SK-N-SH treated with all-trans-retinoic acid at 6 μM for 48 hours (cell line): Measurements from ENCODE around the gene ANAPC2.

ENCODE experiments used
- ATAC-seq: fragments of 200-7000 bp; cut with Tn5 transposase; 3 replicates; pipeline ENCODE4 v1.9.1; 2020; ENCODE audit warnings: mild to moderate bottlenecking, moderate library complexity
- ARNTL ChIP-seq: fragments of 450-650 bp; formaldehyde crosslinking; IDR thresholded peaks from 2 replicates; pipeline ENCODE4 v1.5.0; 2020; ENCODE audit warnings: low read depth, mild to moderate bottlenecking, moderate library complexity, borderline replicate concordance
- CSDC2 ChIP-seq: fragments of 250-450 bp; sonication (Bioruptor Pico); IDR thresholded peaks from 2 replicates; pipeline ENCODE4 v1.5.0; 2020; ENCODE audit warnings: mild to moderate bottlenecking, moderate library complexity
- ESRRG ChIP-seq: fragments of 250-450 bp; sonication (Bioruptor Pico); IDR thresholded peaks from 2 replicates; pipeline ENCODE4 v1.6.1; 2021; ENCODE audit warnings: mild to moderate bottlenecking
- GLIS3 ChIP-seq: fragments of 250-450 bp; sonication (Bioruptor Pico); IDR thresholded peaks from 2 replicates; pipeline ENCODE4 v1.5.0; 2020; ENCODE audit warnings: mild to moderate bottlenecking, moderate library complexity
- ISL1 ChIP-seq: fragments of 250-450 bp; sonication (Bioruptor Pico); IDR thresholded peaks from 2 replicates; pipeline ENCODE4 v2.1.2; 2022; ENCODE audit warnings: mild to moderate bottlenecking, moderate library complexity
- OSR1 ChIP-seq: fragments of 250-450 bp; sonication (Bioruptor Pico); IDR thresholded peaks from 2 replicates; pipeline ENCODE4 v1.8.0; 2022; ENCODE audit warnings: moderate library complexity, mild to moderate bottlenecking, inconsistent platforms
- PATZ1 ChIP-seq: fragments of 250-450 bp; sonication (Bioruptor Pico); IDR thresholded peaks from 2 replicates; pipeline ENCODE4 v1.8.0; 2020; ENCODE audit warnings: mild to moderate bottlenecking, moderate library complexity, borderline replicate concordance
- POU6F1 ChIP-seq: fragments of 250-450 bp; sonication (Bioruptor Pico); IDR thresholded peaks from 2 replicates; pipeline ENCODE4 v1.8.0; 2021; ENCODE audit warnings: low read depth, mild to moderate bottlenecking, moderate library complexity, borderline replicate concordance
- PPARA ChIP-seq: fragments of 250-450 bp; sonication (Bioruptor Pico); IDR thresholded peaks from 2 replicates; pipeline ENCODE4 v1.5.0; 2020; ENCODE audit warnings: mild to moderate bottlenecking, borderline replicate concordance
- RARB ChIP-seq: fragments of 250-450 bp; sonication (Bioruptor Pico); IDR thresholded peaks from 2 replicates; pipeline ENCODE4 v1.8.0; 2021; ENCODE audit warnings: mild to moderate bottlenecking, moderate library complexity
- SNAI2 ChIP-seq: fragments of 250-450 bp; sonication (Bioruptor Pico); IDR thresholded peaks from 2 replicates; pipeline ENCODE4 v1.5.0; 2020; ENCODE audit warnings: mild to moderate bottlenecking, moderate library complexity
- TCF4 ChIP-seq: fragments of 250-450 bp; sonication (Bioruptor Pico); IDR thresholded peaks from 2 replicates; pipeline ENCODE4 v1.8.0; 2021; ENCODE audit warnings: mild to moderate bottlenecking, moderate library complexity, borderline replicate concordance
- TOX ChIP-seq: fragments of 250-450 bp; sonication (Bioruptor Pico); IDR thresholded peaks from 2 replicates; pipeline ENCODE4 v1.8.0; 2021; ENCODE audit warnings: mild to moderate bottlenecking, moderate library complexity, borderline replicate concordance
- TSHZ2 ChIP-seq: fragments of 250-450 bp; sonication (Bioruptor Pico); IDR thresholded peaks from 2 replicates; pipeline ENCODE4 v1.5.0; 2020; ENCODE audit warnings: mild to moderate bottlenecking, moderate library complexity
- ZFP3 ChIP-seq: fragments of 250-450 bp; sonication (Bioruptor Pico); IDR thresholded peaks from 2 replicates; pipeline ENCODE4 v1.5.0; 2020; ENCODE audit warnings: mild to moderate bottlenecking, moderate library complexity
- ZFP30 ChIP-seq: fragments of 450-650 bp; formaldehyde crosslinking; IDR thresholded peaks from 2 replicates; pipeline ENCODE4 v1.5.0; 2022; ENCODE audit warnings: mild to moderate bottlenecking, moderate library complexity
- ZNF565 ChIP-seq: fragments of 450-650 bp; formaldehyde crosslinking; conservative IDR thresholded peaks from 2 replicates; pipeline ENCODE4 v1.5.0; 2020; ENCODE audit warnings: low read depth, mild to moderate bottlenecking, moderate library complexity
- ZNF70 ChIP-seq: fragments of 450-650 bp; formaldehyde crosslinking; IDR thresholded peaks from 2 replicates; pipeline ENCODE4 v1.5.0; 2020; ENCODE audit warnings: mild to moderate bottlenecking, moderate library complexity
- ZNF8 ChIP-seq: fragments of 450-650 bp; formaldehyde crosslinking; IDR thresholded peaks from 2 replicates; pipeline ENCODE4 v1.5.0; 2020; ENCODE audit warnings: mild to moderate bottlenecking, moderate library complexity
- TF ChIP-seq, protein P1 (sequence below): fragments of 250-450 bp; sonication (Bioruptor Pico); IDR thresholded peaks from 2 replicates; pipeline ENCODE4 v1.5.1; 2021; ENCODE audit warnings: mild to moderate bottlenecking, moderate library complexity
- TF ChIP-seq, protein P2 (sequence below): fragments of 250-450 bp; sonication (Bioruptor Pico); IDR thresholded peaks from 2 replicates; pipeline ENCODE4 v1.5.1; 2020; ENCODE audit warnings: low read depth, mild to moderate bottlenecking, moderate library complexity

ANAPC2 gene

GRCh38 chr9:137160716-137161557 lies 27.4 kb downstream of the ANAPC2 start:
- no peak for TF ChIP-seq ZNF565 (CRISPR knock-in tag)
- TF ChIP-seq SNAI2 (CRISPR knock-in tag) = no peak
- TF ChIP-seq PPARA (CRISPR knock-in tag) = no peak
- no peak for TF ChIP-seq TCF4 (CRISPR knock-in tag)
- no peak for TF ChIP-seq CSDC2 (CRISPR knock-in tag)
- TF ChIP-seq, protein P1, sequence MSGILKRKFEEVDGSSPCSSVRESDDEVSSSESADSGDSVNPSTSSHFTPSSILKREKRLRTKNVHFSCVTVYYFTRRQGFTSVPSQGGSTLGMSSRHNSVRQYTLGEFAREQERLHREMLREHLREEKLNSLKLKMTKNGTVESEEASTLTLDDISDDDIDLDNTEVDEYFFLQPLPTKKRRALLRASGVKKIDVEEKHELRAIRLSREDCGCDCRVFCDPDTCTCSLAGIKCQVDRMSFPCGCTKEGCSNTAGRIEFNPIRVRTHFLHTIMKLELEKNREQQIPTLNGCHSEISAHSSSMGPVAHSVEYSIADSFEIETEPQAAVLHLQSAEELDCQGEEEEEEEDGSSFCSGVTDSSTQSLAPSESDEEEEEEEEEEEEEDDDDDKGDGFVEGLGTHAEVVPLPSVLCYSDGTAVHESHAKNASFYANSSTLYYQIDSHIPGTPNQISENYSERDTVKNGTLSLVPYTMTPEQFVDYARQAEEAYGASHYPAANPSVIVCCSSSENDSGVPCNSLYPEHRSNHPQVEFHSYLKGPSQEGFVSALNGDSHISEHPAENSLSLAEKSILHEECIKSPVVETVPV (CRISPR knock-in tag) = no peak
- no peak for TF ChIP-seq TSHZ2 (CRISPR knock-in tag)
- TF ChIP-seq RARB (CRISPR knock-in tag) = no peak
- no peak for TF ChIP-seq ARNTL (CRISPR knock-in tag)
- TF ChIP-seq, protein P2, sequence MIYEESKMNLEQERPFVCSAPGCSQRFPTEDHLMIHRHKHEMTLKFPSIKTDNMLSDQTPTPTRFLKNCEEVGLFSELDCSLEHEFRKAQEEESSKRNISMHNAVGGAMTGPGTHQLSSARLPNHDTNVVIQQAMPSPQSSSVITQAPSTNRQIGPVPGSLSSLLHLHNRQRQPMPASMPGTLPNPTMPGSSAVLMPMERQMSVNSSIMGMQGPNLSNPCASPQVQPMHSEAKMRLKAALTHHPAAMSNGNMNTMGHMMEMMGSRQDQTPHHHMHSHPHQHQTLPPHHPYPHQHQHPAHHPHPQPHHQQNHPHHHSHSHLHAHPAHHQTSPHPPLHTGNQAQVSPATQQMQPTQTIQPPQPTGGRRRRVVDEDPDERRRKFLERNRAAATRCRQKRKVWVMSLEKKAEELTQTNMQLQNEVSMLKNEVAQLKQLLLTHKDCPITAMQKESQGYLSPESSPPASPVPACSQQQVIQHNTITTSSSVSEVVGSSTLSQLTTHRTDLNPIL (CRISPR knock-in tag) = no peak
- no peak for TF ChIP-seq ZNF70 (CRISPR knock-in tag)
- TF ChIP-seq ISL1 (CRISPR knock-in tag) = no peak
- no peak for TF ChIP-seq POU6F1 (CRISPR knock-in tag)
- no peak for ATAC-seq

GRCh38 chr9:137160054-137160425 lies 28.3 kb downstream of the ANAPC2 start:
- no peak for ATAC-seq
- TF ChIP-seq ESRRG (CRISPR knock-in tag) (no peak), ISL1 (CRISPR knock-in tag) (no peak), ZNF565 (CRISPR knock-in tag) (no peak), ZNF70 (CRISPR knock-in tag) (no peak), OSR1 (no peak), TSHZ2 (CRISPR knock-in tag) (no peak), ZFP3 (no peak), ZFP30 (CRISPR knock-in tag) (no peak), ARNTL (CRISPR knock-in tag) (no peak), GLIS3 (CRISPR knock-in tag) (no peak), RARB (CRISPR knock-in tag) (no peak), TOX (no peak), ZNF8 (no peak), PATZ1 (CRISPR knock-in tag) (no peak), SNAI2 (CRISPR knock-in tag) (no peak)
- TF ChIP-seq, protein P2 (CRISPR knock-in tag) = no peak
- TF ChIP-seq, protein P1 (CRISPR knock-in tag) = no peak
